ENCODE measurements around the gene VEPH1.

DNA sequence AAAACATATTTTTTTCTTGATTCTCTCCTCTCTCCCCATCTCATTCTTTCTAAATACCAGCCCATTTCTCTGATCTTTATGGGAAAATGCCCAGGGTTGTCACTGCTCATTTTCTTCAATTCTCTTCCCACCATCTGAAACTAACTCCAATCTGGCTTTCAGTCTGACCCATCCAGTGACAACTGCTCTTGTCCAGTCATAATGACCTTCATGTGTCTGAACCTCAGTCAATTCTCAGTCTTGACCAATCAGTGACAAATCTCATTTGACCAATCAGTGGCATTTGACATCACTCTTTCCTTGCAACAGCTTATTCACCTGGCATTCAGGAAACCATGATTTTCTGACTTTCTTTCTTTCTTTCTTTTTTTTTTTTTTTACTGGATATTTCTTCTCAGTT is 15.1 kb downstream of the VEPH1 start:
- TF ChIP-seq CTCF (IDR thresholded peaks at IDR 0.05) (no peak), POLR2A (IDR thresholded peaks at IDR 0.05) (no peak), EP300 (IDR thresholded peaks at IDR 0.05) (no peak)

All from tibial nerve (tissue), 4 donors.